Measurements from ENCODE around the gene DNAJC30.

DNA sequence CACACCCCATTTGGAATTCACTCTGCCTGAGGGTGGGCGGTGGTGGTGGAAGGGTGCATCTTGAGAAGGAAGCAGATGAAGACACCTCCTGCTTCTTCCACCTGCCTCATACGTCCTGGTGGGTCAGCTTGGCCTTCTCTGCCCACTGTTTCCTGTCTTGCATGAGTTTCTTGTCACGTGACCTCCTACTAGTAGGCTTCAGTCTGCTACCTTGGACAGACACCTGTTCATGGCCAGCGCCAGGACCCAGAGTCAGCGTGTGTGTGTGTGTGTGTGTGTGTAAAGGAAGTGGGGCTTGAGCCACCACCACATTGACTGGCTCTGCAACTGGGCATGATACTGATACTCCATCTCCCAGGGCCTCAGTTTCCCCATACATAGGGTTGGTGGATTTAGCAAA, 32.7 kb downstream of the DNAJC30 start:
- TF ChIP-seq CTCF (conservative IDR thresholded peaks at IDR 0.05; ENCODE audit: low read depth in 2 of 2) (no peak), EZH2 (IDR thresholded peaks at IDR 0.05; ENCODE audit: low read depth, unreplicated experiment) (no peak), POLR2AphosphoS5 (IDR thresholded peaks at IDR 0.05; ENCODE audit: low read depth) (no peak), ETS1 (IDR thresholded peaks at IDR 0.05) (no peak), NANOG (IDR thresholded peaks at IDR 0.05; ENCODE audit: borderline replicate concordance) (no peak), ZNF331 (CRISPR knock-in tag; IDR thresholded peaks at IDR 0.05; ENCODE audit: low read depth) (no peak)
- TF ChIP-seq, protein P1, sequence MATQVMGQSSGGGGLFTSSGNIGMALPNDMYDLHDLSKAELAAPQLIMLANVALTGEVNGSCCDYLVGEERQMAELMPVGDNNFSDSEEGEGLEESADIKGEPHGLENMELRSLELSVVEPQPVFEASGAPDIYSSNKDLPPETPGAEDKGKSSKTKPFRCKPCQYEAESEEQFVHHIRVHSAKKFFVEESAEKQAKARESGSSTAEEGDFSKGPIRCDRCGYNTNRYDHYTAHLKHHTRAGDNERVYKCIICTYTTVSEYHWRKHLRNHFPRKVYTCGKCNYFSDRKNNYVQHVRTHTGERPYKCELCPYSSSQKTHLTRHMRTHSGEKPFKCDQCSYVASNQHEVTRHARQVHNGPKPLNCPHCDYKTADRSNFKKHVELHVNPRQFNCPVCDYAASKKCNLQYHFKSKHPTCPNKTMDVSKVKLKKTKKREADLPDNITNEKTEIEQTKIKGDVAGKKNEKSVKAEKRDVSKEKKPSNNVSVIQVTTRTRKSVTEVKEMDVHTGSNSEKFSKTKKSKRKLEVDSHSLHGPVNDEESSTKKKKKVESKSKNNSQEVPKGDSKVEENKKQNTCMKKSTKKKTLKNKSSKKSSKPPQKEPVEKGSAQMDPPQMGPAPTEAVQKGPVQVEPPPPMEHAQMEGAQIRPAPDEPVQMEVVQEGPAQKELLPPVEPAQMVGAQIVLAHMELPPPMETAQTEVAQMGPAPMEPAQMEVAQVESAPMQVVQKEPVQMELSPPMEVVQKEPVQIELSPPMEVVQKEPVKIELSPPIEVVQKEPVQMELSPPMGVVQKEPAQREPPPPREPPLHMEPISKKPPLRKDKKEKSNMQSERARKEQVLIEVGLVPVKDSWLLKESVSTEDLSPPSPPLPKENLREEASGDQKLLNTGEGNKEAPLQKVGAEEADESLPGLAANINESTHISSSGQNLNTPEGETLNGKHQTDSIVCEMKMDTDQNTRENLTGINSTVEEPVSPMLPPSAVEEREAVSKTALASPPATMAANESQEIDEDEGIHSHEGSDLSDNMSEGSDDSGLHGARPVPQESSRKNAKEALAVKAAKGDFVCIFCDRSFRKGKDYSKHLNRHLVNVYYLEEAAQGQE (IDR thresholded peaks at IDR 0.05; ENCODE audit: unreplicated experiment): no peak
